Measurements from ENCODE around the gene GSN.
"Not testable (repeated sequence)": the region's sequence is repeated elsewhere in the genome, so short reads cannot be mapped to it uniquely, and the experiment has no call there.

Gene GSN

DNA sequence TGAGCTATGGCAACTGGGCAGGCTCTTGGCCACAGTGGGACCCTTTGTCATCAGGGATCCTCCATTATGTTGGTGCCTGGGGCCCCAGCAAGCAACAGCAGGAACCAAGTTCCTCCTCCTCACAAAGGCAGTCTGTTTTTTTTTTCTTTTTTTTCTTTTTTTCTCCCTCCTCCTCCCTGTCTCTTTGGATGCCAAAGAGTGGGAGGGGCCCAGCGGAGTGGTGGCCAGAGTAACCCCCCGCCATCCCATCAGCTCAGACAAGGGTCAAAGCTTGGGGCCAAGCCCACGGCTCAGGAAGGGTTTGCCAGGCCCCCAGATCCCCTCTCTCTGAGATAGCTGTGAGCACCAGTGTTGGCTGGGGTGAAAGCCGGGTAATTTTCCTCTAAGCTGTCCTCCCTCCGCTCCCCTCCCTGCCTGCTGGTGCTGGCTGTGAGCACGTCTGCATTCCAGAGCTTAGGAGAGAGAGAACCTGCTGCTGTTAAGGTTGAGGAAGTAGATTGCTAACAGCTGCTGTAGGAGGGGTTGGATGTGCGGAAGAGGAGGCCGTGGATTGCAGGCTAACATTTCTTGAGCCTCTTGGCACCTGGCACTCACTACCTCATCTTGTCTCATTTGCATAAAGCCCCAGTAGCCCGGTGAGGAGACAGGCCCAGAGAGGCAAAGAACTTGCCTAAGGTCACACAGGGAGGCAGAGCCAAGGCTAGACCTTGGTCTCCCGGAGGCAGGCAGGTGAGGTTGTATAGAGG lies 21.2 kb downstream of the GSN start:
- TF ChIP-seq, protein P1, sequence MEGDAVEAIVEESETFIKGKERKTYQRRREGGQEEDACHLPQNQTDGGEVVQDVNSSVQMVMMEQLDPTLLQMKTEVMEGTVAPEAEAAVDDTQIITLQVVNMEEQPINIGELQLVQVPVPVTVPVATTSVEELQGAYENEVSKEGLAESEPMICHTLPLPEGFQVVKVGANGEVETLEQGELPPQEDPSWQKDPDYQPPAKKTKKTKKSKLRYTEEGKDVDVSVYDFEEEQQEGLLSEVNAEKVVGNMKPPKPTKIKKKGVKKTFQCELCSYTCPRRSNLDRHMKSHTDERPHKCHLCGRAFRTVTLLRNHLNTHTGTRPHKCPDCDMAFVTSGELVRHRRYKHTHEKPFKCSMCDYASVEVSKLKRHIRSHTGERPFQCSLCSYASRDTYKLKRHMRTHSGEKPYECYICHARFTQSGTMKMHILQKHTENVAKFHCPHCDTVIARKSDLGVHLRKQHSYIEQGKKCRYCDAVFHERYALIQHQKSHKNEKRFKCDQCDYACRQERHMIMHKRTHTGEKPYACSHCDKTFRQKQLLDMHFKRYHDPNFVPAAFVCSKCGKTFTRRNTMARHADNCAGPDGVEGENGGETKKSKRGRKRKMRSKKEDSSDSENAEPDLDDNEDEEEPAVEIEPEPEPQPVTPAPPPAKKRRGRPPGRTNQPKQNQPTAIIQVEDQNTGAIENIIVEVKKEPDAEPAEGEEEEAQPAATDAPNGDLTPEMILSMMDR (IDR thresholded peaks at IDR 0.05; ENCODE audit: insufficient read depth, low read length, poor library complexity, severe bottlenecking) = no peak
- DNase-seq (ENCODE audit: extremely low read depth, insufficient read length) = no peak
- Histone ChIP-seq H3K36me3 (ENCODE audit: control insufficient read depth, insufficient read depth, low read length) (no peaks in the 10 kb centered on the region), H3K4me3 (replicated peaks; ENCODE audit: low read depth, low read length) (no peak overlapping the region), H3K27me3 (replicated peaks; ENCODE audit: control insufficient read depth, insufficient read depth, low read length) (no peaks in the 10 kb centered on the region; the same call in 1 of the 2 replicates)

DNA sequence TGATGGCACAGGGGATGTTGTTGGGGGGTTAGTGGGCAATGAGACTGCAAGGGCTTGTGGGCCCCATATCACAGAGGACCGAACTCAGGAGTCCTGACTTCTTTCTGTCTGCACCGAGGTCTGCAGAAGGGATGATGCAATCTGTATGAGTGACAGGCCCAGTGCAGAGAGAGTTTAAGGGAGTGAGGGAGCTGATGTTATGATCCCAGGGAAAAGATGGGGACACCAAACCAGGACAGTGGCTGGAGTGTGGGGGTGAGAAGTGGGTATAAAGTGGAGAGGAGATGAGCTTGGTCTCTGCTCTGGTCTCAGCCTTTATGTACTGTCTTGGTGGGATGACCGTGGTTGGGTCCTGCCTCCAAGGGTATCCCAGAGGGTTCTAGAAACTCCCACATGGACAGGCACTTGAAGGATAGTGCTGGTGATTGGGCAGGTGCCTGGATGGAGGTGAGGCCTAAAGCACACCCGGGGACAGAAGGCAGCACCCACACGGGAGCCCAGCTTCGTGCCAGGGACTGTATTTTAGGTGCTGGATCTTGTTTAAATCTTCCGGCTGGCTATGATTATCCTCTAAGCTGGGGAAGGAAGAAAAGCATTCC lies 21.9 kb downstream of the GSN start:
- TF ChIP-seq, protein P1 (IDR thresholded peaks at IDR 0.05; ENCODE audit: insufficient read depth, low read length, poor library complexity, severe bottlenecking) = no peak
- no peak overlapping the region for H3K4me3 ChIP-seq (replicated peaks; ENCODE audit: low read depth, low read length)
- no peaks in the 10 kb centered on the region for H3K36me3 ChIP-seq (ENCODE audit: control insufficient read depth, insufficient read depth, low read length)
- DNase-seq (ENCODE audit: extremely low read depth, insufficient read length) = no peak
- H3K27me3 ChIP-seq (replicated peaks; ENCODE audit: control insufficient read depth, insufficient read depth, low read length) = no peaks in the 10 kb centered on the region; the same call in 1 of the 2 replicates

DNA sequence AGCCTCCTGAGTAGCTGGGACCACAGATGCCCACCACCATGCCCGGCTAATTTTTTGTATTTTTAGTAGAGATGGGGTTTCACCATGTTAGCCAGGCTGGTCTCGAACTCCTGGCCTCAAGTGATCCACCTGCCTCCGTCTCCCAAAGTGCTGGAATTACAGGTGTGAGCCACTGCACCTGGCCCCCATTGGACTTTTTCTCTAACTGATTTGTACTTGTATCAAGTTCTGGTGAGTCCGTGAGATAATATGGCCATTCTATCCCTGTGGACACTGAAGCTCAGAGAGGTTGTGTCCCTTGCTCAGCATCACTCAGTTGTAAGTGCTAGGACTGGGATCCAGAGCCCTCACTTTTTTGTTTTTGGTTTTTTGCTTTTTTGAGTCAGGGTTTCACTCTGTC lies 23.6 kb downstream of the GSN start:
- H3K36me3 ChIP-seq (ENCODE audit: control insufficient read depth, insufficient read depth, low read length); H3K4me3 ChIP-seq (replicated peaks; ENCODE audit: low read depth, low read length); H3K27me3 ChIP-seq (replicated peaks; ENCODE audit: control insufficient read depth, insufficient read depth, low read length); DNase-seq (ENCODE audit: extremely low read depth, insufficient read length): not testable (repeated sequence)

DNA sequence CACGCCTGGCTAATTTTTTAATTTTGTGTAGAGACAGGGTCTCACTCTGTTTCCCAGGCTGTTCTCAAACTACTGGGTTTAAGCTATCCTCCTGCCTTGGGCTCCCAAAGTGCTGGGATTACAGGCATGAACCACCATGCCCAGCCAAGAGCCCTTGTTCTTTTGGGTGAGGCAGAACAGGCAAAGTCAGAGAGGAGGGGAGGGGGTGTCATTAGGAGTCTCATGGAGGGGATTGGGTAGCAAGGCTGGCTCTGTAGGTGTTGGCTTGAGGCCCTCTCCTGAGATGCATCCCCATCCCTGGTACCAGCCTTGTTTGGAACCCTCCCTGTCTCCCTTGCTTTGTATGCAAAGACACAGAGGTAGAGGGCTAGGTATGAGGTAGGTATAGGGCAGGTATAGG lies 24.1 kb downstream of the GSN start:
- no peak overlapping the region for H3K4me3 ChIP-seq (replicated peaks; ENCODE audit: low read depth, low read length)
- no peak for DNase-seq (ENCODE audit: extremely low read depth, insufficient read length)
- H3K27me3 ChIP-seq (replicated peaks; ENCODE audit: control insufficient read depth, insufficient read depth, low read length) = no peaks in the 10 kb centered on the region; the same call in 1 of the 2 replicates
- TF ChIP-seq, protein P1 (IDR thresholded peaks at IDR 0.05; ENCODE audit: insufficient read depth, low read length, poor library complexity, severe bottlenecking) = no peak
- no peaks in the 10 kb centered on the region; the same call in 1 of the 2 replicates for H3K36me3 ChIP-seq (ENCODE audit: control insufficient read depth, insufficient read depth, low read length)

DNA sequence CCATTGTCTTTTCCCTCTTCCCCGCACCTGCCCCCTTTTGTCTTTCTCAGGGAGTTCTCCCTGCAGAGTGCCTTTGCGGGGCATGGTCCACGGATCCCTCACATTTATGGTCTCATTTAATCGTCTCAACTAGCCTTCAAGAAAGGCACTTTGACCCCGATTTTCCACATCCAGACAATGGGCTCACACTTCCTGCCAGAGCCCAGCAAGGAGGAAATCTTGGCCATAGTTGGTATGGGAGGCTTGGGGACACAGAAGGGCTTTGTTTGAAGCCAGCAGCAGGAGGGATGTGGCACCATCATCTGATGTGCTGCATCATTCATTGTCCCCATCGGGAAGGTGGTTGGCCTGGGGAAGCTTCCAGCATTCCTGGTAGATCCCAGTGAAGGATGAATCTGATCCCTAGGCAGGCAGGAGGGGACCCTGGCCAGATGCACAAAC lies 24.9 kb downstream of the GSN start:
- Histone ChIP-seq H3K4me3 (replicated peaks; ENCODE audit: low read depth, low read length) (no peak overlapping the region), H3K27me3 (replicated peaks; ENCODE audit: control insufficient read depth, insufficient read depth, low read length) (no peaks in the 10 kb centered on the region; the same call in 1 of the 2 replicates), H3K36me3 (ENCODE audit: control insufficient read depth, insufficient read depth, low read length) (no peaks in the 10 kb centered on the region; the same call in 1 of the 2 replicates)
- DNase-seq (ENCODE audit: extremely low read depth, insufficient read length) = no peak
- TF ChIP-seq, protein P1 (IDR thresholded peaks at IDR 0.05; ENCODE audit: insufficient read depth, low read length, poor library complexity, severe bottlenecking) = no peak

DNA sequence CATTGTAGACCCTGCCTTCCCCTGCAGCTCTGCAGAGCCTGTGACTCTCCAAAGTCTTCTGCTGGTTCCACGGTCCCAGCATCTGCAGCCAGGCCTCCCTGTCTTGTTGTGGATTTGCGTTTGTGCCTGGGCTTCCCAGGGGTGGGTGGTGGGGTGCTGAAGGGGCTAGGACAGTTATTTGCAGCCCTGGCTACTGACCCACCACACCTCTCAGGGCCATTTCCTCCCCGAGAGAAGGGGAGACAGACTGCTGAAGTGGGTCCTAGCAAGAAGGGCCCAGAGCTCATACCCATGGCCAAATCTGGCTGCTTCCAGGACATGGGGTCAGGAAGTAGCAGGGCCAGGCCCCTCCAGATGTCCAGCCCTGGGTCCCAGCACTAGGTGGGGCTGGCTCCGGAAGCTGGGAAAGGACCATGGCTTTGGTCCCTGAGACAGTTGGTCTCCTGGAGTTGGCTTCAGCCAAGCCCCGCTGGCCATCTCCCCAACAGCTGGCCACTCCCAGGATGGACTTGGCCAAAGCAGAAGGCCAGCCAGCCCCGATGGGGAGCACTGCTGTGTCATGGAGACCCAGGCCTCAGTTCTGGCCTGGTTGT lies 26.3 kb downstream of the GSN start:
- Histone ChIP-seq H3K27me3 (replicated peaks; ENCODE audit: control insufficient read depth, insufficient read depth, low read length) (no peaks in the 10 kb centered on the region; the same call in 1 of the 2 replicates), H3K4me3 (replicated peaks; ENCODE audit: low read depth, low read length) (no peak overlapping the region), H3K36me3 (ENCODE audit: control insufficient read depth, insufficient read depth, low read length) (no peaks in the 10 kb centered on the region; the same call in 1 of the 2 replicates)
- no peak for DNase-seq (ENCODE audit: extremely low read depth, insufficient read length)
- TF ChIP-seq, protein P1 (IDR thresholded peaks at IDR 0.05; ENCODE audit: insufficient read depth, low read length, poor library complexity, severe bottlenecking) = no peak
